Measurements from ENCODE around the gene CDC42EP2. TPM values are rescaled to one million over a fixed set of nuclear protein-coding genes. Genes with fewer than 3 reads are reported as not detected.
A peak's percentile ranks its signal among the peaks of the same experiment; 100 is the strongest.
"Not testable (repeated sequence)": the region's sequence is repeated elsewhere in the genome, so short reads cannot be mapped to it uniquely, and the experiment has no call there.

The CDC42EP2 gene
- total RNA-seq, 1 donor from 2014 or later = 23.5 TPM

DNA sequence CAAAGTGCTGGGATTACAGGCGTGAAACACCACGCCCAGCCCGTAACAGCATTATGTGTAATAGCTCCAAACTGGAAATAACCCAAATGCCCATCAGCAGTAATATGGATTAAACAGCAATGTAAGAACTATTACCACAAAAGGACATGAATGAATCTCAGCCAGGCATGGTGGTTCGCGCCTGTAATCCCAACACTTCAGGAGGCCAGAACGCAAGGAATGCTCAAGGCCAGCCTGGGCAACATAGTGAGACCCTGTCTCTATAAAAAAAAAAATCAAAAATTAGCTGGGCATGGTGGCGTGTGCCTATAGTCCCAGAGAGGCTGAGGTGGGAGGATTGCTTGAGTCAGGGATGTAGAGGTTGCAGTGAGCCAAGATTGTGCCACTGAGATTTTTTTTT is 15.9 kb downstream of the CDC42EP2 start:
- Mint-ChIP-seq H3K27ac (ENCODE audit: unreplicated experiment) (no peak overlapping the region), H3K36me3 (ENCODE audit: unreplicated experiment) (no peaks in the 10 kb centered on the region), H3K27me3 (ENCODE audit: unreplicated experiment) (peaks cover 8% of the 10 kb centered on the region), H3K9me3 (ENCODE audit: unreplicated experiment) (peaks cover 8% of the 10 kb centered on the region), H3K4me1 (ENCODE audit: low read depth, unreplicated experiment) (peaks cover 9% of the 10 kb centered on the region), H3K4me3 (ENCODE audit: unreplicated experiment) (no peak overlapping the region)
- DNase-seq = no peak
- TF ChIP-seq, protein P1, sequence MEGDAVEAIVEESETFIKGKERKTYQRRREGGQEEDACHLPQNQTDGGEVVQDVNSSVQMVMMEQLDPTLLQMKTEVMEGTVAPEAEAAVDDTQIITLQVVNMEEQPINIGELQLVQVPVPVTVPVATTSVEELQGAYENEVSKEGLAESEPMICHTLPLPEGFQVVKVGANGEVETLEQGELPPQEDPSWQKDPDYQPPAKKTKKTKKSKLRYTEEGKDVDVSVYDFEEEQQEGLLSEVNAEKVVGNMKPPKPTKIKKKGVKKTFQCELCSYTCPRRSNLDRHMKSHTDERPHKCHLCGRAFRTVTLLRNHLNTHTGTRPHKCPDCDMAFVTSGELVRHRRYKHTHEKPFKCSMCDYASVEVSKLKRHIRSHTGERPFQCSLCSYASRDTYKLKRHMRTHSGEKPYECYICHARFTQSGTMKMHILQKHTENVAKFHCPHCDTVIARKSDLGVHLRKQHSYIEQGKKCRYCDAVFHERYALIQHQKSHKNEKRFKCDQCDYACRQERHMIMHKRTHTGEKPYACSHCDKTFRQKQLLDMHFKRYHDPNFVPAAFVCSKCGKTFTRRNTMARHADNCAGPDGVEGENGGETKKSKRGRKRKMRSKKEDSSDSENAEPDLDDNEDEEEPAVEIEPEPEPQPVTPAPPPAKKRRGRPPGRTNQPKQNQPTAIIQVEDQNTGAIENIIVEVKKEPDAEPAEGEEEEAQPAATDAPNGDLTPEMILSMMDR (IDR thresholded peaks at IDR 0.05; ENCODE audit: partially characterized antibody, unreplicated experiment) = no peak

DNA sequence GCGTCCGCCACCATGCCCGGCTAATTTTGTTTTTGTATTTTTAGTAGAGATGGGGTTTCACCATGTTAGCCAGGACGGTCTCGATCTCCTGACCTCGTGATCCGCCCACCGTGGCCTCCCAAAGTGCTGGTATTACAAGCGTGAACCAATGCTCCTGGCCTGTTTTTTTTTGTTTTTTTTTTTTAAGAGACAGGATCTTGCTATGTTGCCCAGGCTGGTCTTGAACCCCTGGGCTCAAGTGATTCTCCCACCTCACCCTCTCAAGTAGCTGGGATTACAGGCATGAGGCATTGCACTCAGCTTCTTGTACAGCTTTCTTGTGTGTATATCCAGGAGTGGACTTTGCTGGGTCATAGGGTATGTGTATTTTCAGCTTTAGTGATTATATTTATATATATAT is 17.9 kb downstream of the CDC42EP2 start:
- H3K27ac Mint-ChIP-seq (ENCODE audit: unreplicated experiment); H3K36me3 Mint-ChIP-seq (ENCODE audit: unreplicated experiment); H3K27me3 Mint-ChIP-seq (ENCODE audit: unreplicated experiment); H3K9me3 Mint-ChIP-seq (ENCODE audit: unreplicated experiment); H3K4me3 Mint-ChIP-seq (ENCODE audit: unreplicated experiment); DNase-seq: not testable (repeated sequence)
- H3K4me1 Mint-ChIP-seq (ENCODE audit: low read depth, unreplicated experiment) = peaks cover 11% of the 10 kb centered on the region

DNA sequence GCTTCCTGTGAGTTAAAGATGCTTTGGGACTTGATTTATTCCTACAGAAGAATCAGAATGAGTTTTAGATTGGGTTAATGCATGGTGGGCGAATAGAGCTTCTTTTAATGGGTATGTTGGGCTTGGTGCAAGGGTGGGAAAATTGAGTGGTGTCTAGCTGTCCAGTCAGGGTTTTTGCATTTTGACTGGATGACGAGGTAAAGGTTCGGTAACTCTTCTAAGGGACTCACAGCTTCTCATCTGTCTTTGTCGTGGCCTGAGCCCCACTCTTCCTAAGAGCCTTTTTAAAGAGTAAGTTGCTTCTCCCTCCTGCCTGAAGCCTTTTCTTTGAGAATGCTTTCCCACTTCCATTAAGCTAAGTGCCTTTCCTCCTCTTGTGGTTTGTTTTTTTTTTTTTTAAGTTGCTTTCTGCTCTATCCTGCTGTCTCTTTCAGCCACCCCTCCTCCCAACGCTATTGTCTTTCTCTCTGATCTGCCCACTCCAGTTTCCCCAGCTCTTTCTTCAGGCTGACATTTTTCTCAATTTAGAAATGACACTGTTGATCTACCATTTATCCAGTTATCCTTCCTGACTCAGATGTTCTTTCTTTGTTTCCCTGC is 20.1 kb downstream of the CDC42EP2 start:
- no peak for DNase-seq
- peak overlapping the region; percentile 98 for H3K27ac Mint-ChIP-seq (ENCODE audit: unreplicated experiment)
- H3K4me3 Mint-ChIP-seq (ENCODE audit: unreplicated experiment) = peak overlapping the region; percentile 99
- TF ChIP-seq, protein P1 (IDR thresholded peaks at IDR 0.05; ENCODE audit: partially characterized antibody, unreplicated experiment) = no peak
- peaks cover 8% of the 10 kb centered on the region for H3K9me3 Mint-ChIP-seq (ENCODE audit: unreplicated experiment)
- peaks cover 23% of the 10 kb centered on the region for H3K4me1 Mint-ChIP-seq (ENCODE audit: low read depth, unreplicated experiment)
- no peaks in the 10 kb centered on the region for H3K36me3 Mint-ChIP-seq (ENCODE audit: unreplicated experiment)
- H3K27me3 Mint-ChIP-seq (ENCODE audit: unreplicated experiment) = peaks cover 4% of the 10 kb centered on the region

DNA sequence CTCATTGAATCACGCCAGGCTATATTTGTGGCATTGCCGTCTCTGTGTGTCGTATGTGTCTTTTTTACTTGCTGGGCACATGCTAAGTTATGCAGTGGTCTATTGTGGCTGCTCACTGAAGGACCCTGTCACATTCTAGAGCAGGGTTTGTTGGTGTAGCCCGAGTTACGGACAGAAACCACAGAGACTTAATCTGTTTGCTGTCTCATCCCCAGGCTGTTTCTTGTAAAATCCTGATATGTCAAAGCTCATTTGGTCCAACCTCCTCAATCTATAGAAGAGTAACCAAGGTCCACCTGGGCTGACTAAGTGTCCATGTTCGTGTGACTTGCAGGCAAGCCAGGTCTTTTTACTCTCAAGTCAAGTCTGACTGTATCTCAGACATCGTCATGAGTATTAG is 24.0 kb downstream of the CDC42EP2 start:
- H3K36me3 Mint-ChIP-seq (ENCODE audit: unreplicated experiment) = no peaks in the 10 kb centered on the region
- no peak overlapping the region for H3K4me3 Mint-ChIP-seq (ENCODE audit: unreplicated experiment)
- H3K27ac Mint-ChIP-seq (ENCODE audit: unreplicated experiment) = peak overlapping the region; percentile 13
- peaks cover 8% of the 10 kb centered on the region for H3K9me3 Mint-ChIP-seq (ENCODE audit: unreplicated experiment)
- peaks cover 30% of the 10 kb centered on the region for H3K4me1 Mint-ChIP-seq (ENCODE audit: low read depth, unreplicated experiment)
- TF ChIP-seq, protein P1 (IDR thresholded peaks at IDR 0.05; ENCODE audit: partially characterized antibody, unreplicated experiment) = no peak
- DNase-seq = no peak
- H3K27me3 Mint-ChIP-seq (ENCODE audit: unreplicated experiment) = peaks cover 4% of the 10 kb centered on the region

DNA sequence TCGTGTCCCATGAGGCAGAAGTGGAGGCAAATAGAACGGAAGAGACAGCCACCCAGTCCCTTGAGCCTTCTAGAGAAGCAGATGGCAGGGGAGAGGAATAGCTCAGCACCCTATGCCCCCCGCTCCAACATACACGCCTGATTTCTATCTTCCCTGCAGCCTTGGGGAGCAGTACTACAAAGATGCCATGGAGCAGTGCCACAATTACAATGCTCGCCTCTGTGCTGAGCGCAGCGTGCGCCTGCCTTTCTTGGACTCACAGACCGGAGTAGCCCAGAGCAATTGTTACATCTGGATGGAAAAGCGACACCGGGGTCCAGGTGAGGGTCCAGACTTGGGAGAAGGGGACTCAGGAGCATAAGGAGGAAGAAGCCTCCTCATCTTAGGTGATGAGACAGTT is 25.6 kb downstream of the CDC42EP2 start:
- DNase-seq = no peak
- Mint-ChIP-seq H3K4me3 (ENCODE audit: unreplicated experiment) (peak overlapping the region; percentile 10), H3K4me1 (ENCODE audit: low read depth, unreplicated experiment) (peaks cover 30% of the 10 kb centered on the region), H3K9me3 (ENCODE audit: unreplicated experiment) (peaks cover under 1% of the 10 kb centered on the region), H3K27ac (ENCODE audit: unreplicated experiment) (peak overlapping the region; percentile 70), H3K27me3 (ENCODE audit: unreplicated experiment) (peaks cover 2% of the 10 kb centered on the region), H3K36me3 (ENCODE audit: unreplicated experiment) (peaks cover 6% of the 10 kb centered on the region)
- TF ChIP-seq, protein P1 (IDR thresholded peaks at IDR 0.05; ENCODE audit: partially characterized antibody, unreplicated experiment) = no peak
